Fibroblast of mammary gland (primary cell): ENCODE data around the gene ZNF778.
"Not testable (repeated sequence)": the region's sequence is repeated elsewhere in the genome, so short reads cannot be mapped to it uniquely, and the experiment has no call there.

Experiments used
- DNase-seq: peaks from one replicate; pipeline ENCODE4 v3.0.0-alpha.2; 2010; ENCODE audit warnings: low read depth
- H3K4me3 ChIP-seq: 2 replicates; pipeline ENCODE4 v1.5.1; 2011; ENCODE audit warnings: low read depth, mild to moderate bottlenecking, low read length, moderate library complexity; ENCODE audit not compliant: control insufficient read depth
- CTCF ChIP-seq: conservative IDR thresholded peaks from 2 replicates; pipeline ENCODE4 v1.5.1; 2011; ENCODE audit warnings: low read depth, low read length, inconsistent platforms; ENCODE audit not compliant: control insufficient read depth, insufficient read depth

The ZNF778 gene

GRCh38 chr16:89232107-89232506 lies 14.6 kb downstream of the ZNF778 start:
- DNase-seq = no peak
- TF ChIP-seq CTCF = no peak

GRCh38 chr16:89233678-89234490 lies 16.4 kb downstream of the ZNF778 start:
- no peak for DNase-seq
- no peak overlapping the region for H3K4me3 ChIP-seq
- no peak for TF ChIP-seq CTCF

More at GRCh38 chr16:89232107-89232506, 14.6 kb downstream of the ZNF778 start:
- H3K4me3 ChIP-seq = no peak overlapping the region

GRCh38 chr16:89237733-89238132 lies 20.2 kb downstream of the ZNF778 start:
- TF ChIP-seq CTCF = no peak
- no peak for DNase-seq
- H3K4me3 ChIP-seq = no peak overlapping the region

- no peak for TF ChIP-seq CTCF
- peak overlapping the region; percentile 97 for H3K4me3 ChIP-seq
- peak; percentile 79 for DNase-seq
These were observed 23.9 kb downstream of the ZNF778 start for GRCh38 chr16:89241187-89242007.

- H3K4me3 ChIP-seq = no peak overlapping the region
- TF ChIP-seq CTCF = no peak
- DNase-seq = no peak
These were observed 25.3 kb downstream of the ZNF778 start for GRCh38 chr16:89242795-89243200.

- DNase-seq = no peak
- TF ChIP-seq CTCF = no peak
- H3K4me3 ChIP-seq = no peak overlapping the region
These were observed 26.2 kb downstream of the ZNF778 start for GRCh38 chr16:89243664-89244063.

- H3K4me3 ChIP-seq, DNase-seq: not testable (repeated sequence)
These were observed 26.8 kb downstream of the ZNF778 start for GRCh38 chr16:89244264-89244663.
